ENCODE data around the gene LSM14B. TPM values are rescaled to one million over a fixed set of nuclear protein-coding genes. Genes with fewer than 3 reads are reported as not detected.

LSM14B gene
- total RNA-seq, 4 donors from 2014 or later = 3.1 to 56.8 (median 45.9) TPM

DNA sequence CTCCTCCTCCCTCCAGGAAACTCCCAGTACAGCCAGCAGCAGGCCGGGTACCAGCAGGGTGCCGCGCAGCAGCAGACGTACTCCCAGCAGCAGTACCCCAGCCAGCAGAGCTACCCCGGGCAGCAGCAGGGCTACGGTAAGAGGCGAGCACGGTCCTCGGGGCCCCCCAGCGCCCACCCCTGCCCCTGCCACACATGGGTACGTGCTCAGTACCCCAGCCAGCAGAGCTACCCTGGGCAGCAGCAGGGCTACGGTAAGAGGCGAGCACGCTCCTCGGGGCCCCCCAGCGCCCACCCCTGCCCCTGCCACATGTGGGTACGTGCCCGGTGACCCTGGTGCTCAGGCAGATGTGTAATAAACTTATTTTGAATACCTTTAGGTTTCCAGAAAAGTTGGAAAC, 50.4 kb downstream of the LSM14B start:
- no peaks in the 10 kb centered on the region for H3K27me3 ChIP-seq
- H3K4me1 ChIP-seq = no peaks in the 10 kb centered on the region
- no peak overlapping the region for H3K4me3 ChIP-seq
- no peak overlapping the region for H3K27ac ChIP-seq
- intact Hi-C loops (cut with DNase I; ENCODE audit: low total_unique reads) = no loop called here
- no peak for TF ChIP-seq POLR2A (IDR thresholded peaks at IDR 0.05)
- TF ChIP-seq, protein P1, sequence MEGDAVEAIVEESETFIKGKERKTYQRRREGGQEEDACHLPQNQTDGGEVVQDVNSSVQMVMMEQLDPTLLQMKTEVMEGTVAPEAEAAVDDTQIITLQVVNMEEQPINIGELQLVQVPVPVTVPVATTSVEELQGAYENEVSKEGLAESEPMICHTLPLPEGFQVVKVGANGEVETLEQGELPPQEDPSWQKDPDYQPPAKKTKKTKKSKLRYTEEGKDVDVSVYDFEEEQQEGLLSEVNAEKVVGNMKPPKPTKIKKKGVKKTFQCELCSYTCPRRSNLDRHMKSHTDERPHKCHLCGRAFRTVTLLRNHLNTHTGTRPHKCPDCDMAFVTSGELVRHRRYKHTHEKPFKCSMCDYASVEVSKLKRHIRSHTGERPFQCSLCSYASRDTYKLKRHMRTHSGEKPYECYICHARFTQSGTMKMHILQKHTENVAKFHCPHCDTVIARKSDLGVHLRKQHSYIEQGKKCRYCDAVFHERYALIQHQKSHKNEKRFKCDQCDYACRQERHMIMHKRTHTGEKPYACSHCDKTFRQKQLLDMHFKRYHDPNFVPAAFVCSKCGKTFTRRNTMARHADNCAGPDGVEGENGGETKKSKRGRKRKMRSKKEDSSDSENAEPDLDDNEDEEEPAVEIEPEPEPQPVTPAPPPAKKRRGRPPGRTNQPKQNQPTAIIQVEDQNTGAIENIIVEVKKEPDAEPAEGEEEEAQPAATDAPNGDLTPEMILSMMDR (IDR thresholded peaks at IDR 0.05) = no peak
- no peaks in the 10 kb centered on the region for H3K36me3 ChIP-seq
- DNase-seq = no peak
- no peaks in the 10 kb centered on the region for H3K9me3 ChIP-seq

DNA sequence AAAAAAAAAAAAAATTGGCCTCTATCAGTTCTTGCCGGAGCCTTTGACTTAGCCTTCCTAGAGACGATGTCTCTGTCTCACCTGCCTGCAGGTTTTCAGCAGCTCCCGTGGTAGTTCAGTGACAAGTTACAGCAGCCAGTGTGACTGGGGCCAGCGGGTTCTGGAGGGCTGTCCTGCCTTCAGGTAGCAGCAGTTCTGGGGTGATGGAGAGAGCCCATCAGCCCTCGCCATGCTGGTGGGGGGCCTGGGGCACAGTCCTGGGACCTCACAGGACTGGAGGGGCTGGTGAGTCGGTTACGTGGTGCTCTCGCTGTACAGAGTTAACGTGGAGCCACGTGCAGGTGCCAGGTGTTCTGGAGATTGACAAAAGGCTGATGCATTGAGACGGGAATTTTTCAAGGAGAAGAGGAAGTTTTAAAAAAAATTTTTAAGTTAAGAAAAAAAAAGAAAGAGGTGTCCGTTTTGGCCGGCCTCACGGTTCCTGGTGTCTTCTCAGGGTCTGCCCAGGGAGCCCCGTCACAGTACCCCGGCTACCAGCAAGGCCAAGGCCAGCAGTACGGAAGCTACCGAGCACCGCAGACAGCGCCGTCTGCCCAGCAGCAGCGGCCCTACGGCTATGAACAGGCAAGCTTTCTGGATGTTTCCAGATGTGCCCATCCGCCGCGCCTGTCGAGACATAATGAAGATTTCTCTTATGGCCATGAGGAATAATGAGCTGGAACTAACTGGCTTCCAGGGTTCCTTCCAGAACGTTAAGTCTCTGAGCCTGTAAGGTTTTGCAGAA, 51.9 kb downstream of the LSM14B start:
- no peaks in the 10 kb centered on the region for H3K9me3 ChIP-seq
- no peak for DNase-seq
- H3K36me3 ChIP-seq = no peaks in the 10 kb centered on the region
- no peaks in the 10 kb centered on the region for H3K27me3 ChIP-seq
- intact Hi-C loops (cut with DNase I; ENCODE audit: low total_unique reads) = no loop called here
- no peak for TF ChIP-seq POLR2A (IDR thresholded peaks at IDR 0.05)
- TF ChIP-seq, protein P1 (IDR thresholded peaks at IDR 0.05) = no peak
- no peaks in the 10 kb centered on the region for H3K4me1 ChIP-seq
- H3K4me3 ChIP-seq = no peak overlapping the region
- H3K27ac ChIP-seq = no peak overlapping the region

DNA sequence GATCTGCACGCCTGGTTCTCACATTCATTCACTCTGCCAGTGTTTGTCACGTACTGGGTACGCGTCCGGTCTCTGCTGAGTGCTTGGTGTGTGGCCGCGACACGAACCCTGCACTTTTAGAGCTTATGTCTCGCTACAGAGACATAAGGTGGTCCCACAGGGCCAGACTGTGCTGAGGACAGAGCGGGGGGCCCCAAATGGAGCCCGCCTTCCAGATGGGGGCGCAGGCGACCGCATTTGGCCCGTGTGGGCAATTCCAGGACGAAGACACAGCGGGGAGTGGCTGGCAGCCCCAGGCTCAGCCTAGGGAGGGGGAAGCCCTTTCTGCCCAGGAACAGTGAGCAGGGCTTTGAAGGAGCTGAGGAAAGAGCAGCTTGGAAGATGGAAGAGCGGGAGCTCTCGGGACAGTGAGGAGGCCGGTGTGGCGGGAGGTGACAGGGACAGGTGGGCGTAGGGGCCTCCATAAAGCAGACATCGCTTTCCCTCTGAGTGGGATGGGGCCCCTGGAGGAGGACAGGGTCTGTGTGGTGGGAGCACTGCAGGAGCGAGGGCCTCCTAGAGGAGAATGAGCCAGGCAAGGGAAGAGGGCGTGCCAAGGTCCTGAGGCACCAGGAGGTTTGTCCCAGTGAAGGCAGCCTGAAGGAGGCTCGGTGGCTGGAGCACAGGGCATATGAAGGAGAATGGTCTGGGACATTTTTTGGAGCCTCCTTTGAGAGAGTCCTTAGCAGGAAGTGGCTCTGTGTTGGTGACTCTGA, 52.8 kb downstream of the LSM14B start:
- no peaks in the 10 kb centered on the region for H3K9me3 ChIP-seq
- DNase-seq = no peak
- no peaks in the 10 kb centered on the region for H3K27me3 ChIP-seq
- no peak overlapping the region for H3K4me3 ChIP-seq
- H3K27ac ChIP-seq = no peak overlapping the region
- intact Hi-C loops (cut with DNase I; ENCODE audit: low total_unique reads) = no loop called here
- H3K36me3 ChIP-seq = no peaks in the 10 kb centered on the region
- no peaks in the 10 kb centered on the region for H3K4me1 ChIP-seq
- TF ChIP-seq, protein P1 (IDR thresholded peaks at IDR 0.05) = no peak
- TF ChIP-seq POLR2A (IDR thresholded peaks at IDR 0.05) = no peak

DNA sequence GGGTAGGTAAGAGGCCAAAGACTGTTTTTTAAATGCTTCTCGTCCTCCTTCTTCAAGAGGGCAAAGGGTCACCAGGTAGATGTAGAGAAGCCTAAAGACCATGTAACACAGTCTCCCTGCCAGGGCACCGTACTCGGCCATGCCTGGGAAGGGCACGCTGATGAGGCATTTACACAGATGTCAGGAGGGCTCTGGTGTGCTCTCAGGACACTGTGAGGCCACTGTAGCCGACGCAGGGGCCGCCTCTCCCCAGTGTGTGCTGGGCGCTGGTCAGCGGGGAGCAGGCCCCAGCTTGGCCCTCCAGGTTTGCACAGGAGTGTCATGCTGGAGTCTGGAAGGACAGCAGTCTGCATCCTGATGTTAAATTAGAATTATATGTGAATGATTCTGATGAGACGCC, 53.4 kb downstream of the LSM14B start:
- no peak overlapping the region for H3K4me3 ChIP-seq
- no peak overlapping the region for H3K27ac ChIP-seq
- no peaks in the 10 kb centered on the region for H3K36me3 ChIP-seq
- TF ChIP-seq POLR2A (IDR thresholded peaks at IDR 0.05) = no peak
- TF ChIP-seq, protein P1 (IDR thresholded peaks at IDR 0.05) = no peak
- no peak for DNase-seq
- no peaks in the 10 kb centered on the region for H3K27me3 ChIP-seq
- intact Hi-C loops (cut with DNase I; ENCODE audit: low total_unique reads) = no loop called here
- H3K4me1 ChIP-seq = no peaks in the 10 kb centered on the region
- no peaks in the 10 kb centered on the region for H3K9me3 ChIP-seq

DNA sequence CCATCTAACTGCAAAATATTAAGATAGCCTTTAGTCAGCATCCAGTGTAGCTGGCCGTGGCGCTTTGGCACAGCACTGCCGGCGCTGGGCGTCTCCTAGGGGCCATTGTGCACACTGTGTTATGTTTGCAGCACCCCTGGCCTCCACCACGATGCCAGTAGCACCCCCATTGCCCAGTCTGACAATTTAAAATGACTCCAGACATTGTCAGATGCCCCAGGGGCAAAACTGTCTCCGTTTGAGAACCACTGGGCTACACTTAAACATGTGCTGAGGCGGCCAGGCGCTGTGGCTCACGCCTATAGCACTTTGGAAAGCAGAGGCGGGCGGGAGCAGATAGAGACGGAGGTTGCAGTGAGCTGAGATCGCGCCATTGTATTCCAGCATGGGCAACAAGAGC, 54.6 kb downstream of the LSM14B start:
- H3K27me3 ChIP-seq = no peaks in the 10 kb centered on the region
- no peaks in the 10 kb centered on the region for H3K36me3 ChIP-seq
- H3K27ac ChIP-seq = no peak overlapping the region
- H3K4me1 ChIP-seq = no peaks in the 10 kb centered on the region
- no peak overlapping the region for H3K4me3 ChIP-seq
- DNase-seq = no peak
- no peaks in the 10 kb centered on the region for H3K9me3 ChIP-seq
- intact Hi-C loops (cut with DNase I; ENCODE audit: low total_unique reads) = no loop called here
- no peak for TF ChIP-seq POLR2A (IDR thresholded peaks at IDR 0.05)
- TF ChIP-seq, protein P1 (IDR thresholded peaks at IDR 0.05) = no peak

Data from uterus (tissue), 4 donors.